GM18858 (cell line): ENCODE measurements around the gene HDDC3.

Experiments
- ATAC-seq: cut with Tn5 transposase; IDR thresholded peaks from one replicate; pipeline ENCODE4 v1.9.1; 2021; ENCODE audit not compliant: unreplicated experiment

The HDDC3 gene

GRCh38 chr15:90953947-90954711, 21.8 kb upstream of the HDDC3 start:
- ATAC-seq = no peak

GRCh38 chr15:90952901-90953677, 20.7 kb upstream of the HDDC3 start:
- no peak for ATAC-seq

GRCh38 chr15:90950676-90951075, 18.3 kb upstream of the HDDC3 start:
- no peak for ATAC-seq

GRCh38 chr15:90949979-90950675, 17.8 kb upstream of the HDDC3 start:
- ATAC-seq = no peak

GRCh38 chr15:90948506-90948905, 16.2 kb upstream of the HDDC3 start:
- ATAC-seq = no peak

- ATAC-seq = no peak
These were observed 15.4 kb upstream of the HDDC3 start for GRCh38 chr15:90947577-90948357.

GRCh38 chr15:90946941-90947576, 14.7 kb upstream of the HDDC3 start:
- no peak for ATAC-seq

GRCh38 chr15:90946538-90946937, 14.2 kb upstream of the HDDC3 start:
- no peak for ATAC-seq

GRCh38 chr15:90945091-90945490, 12.7 kb upstream of the HDDC3 start:
- ATAC-seq = no peak

- no peak for ATAC-seq
These were observed 10.2 kb upstream of the HDDC3 start for GRCh38 chr15:90942354-90943120.

GRCh38 chr15:90941038-90941437, 8.7 kb upstream of the HDDC3 start:
- ATAC-seq = no peak

- no peak for ATAC-seq
These were observed 7.4 kb upstream of the HDDC3 start for GRCh38 chr15:90939756-90940155.

GRCh38 chr15:90938261-90938660, 5.9 kb upstream of the HDDC3 start:
- ATAC-seq = no peak

- ATAC-seq = no peak
These were observed 4.5 kb upstream of the HDDC3 start for GRCh38 chr15:90936823-90937222.

- ATAC-seq = peak; percentile 42
These were observed 2.8 kb upstream of the HDDC3 start, which contains the start of gene UNC45A for GRCh38 chr15:90934949-90935751. TSS of gene UNC45A (plus strand) at chr15:90935285. CDS start at chr15:90935325, 40 bp downstream.

GRCh38 chr15:90934256-90934948, 2.1 kb upstream of the HDDC3 start:
- ATAC-seq = no peak

- ATAC-seq = no peak
These were observed 952 bp upstream of the HDDC3 start for GRCh38 chr15:90933301-90933700.

GRCh38 chr15:90932660-90932991, 277 bp upstream of the HDDC3 start:
- ATAC-seq = no peak

- ATAC-seq = no peak
These were observed 848 bp downstream of the HDDC3 start for GRCh38 chr15:90931575-90931827.
